HepG2 (cell line): ENCODE results near the gene DDI2. TPM values are rescaled to one million over a fixed set of nuclear protein-coding genes. Genes with fewer than 3 reads are reported as not detected.

Experiments
- ATAC-seq: fragments of 200-7000 bp; cut with Tn5 transposase; 3 replicates; pipeline ENCODE4 v1.9.1; 2020; ENCODE audit warnings: mild to moderate bottlenecking, moderate library complexity
- BruUV-seq: library from RNA; stranded (reverse); fragments of 400-500 nt; replicated peaks from 2 replicates; lab custom pipeline; 2021; lab: Mats Ljungman, UMichigan
- CTCF ChIA-PET: fragments of 300-600 bp; formaldehyde crosslinking; extraction: SDS; loops from one replicate; lab custom pipeline; 2021; ENCODE audit warnings: low total read pairs, inconsistent platforms, low intra/inter-chr PET ratio; lab: Yijun Ruan, JAX
- POLR2A ChIA-PET: fragments of 350-600 bp; sonication (Branson Sonifier 250); formaldehyde crosslinking; loops from one replicate; lab custom pipeline; 2020; ENCODE audit warnings: antibody characterized with exemption, inconsistent platforms; lab: Yijun Ruan, JAX
- DNase-seq: peaks from one replicate; pipeline ENCODE4 v3.0.0-alpha.2; 2015; ENCODE audit warnings: low spot score
- FAIRE-seq: peaks from 3 replicates; lab custom pipeline; 2011; peaks lifted over from hg19 to GRCh38; lab: Jason Lieb, UNC
- H2AFZ ChIP-seq: one replicate; pipeline ENCODE4 v1.6.1; 2011; ENCODE audit warnings: low read length, inconsistent platforms
- H3K27ac ChIP-seq: fragments of 300-600 bp; 3 replicates; pipeline ENCODE4 v1.8.0; 2011; ENCODE audit warnings: mixed run types, mild to moderate bottlenecking, mixed read lengths, low read length, inconsistent platforms; ENCODE audit not compliant: insufficient read depth; ENCODE audit errors: extremely low read length
- H3K27me3 ChIP-seq, 2 experiments: fragments of 200-600 bp in 1 of 2; 2 replicates in 1 of 2; 3 replicates in 1 of 2; pipeline versions ENCODE4 v1.6.0 to v1.8.0; 2011; ENCODE audit warnings: low read length in 2 of 2, mild to moderate bottlenecking in 2 of 2, moderate library complexity in 2 of 2, inconsistent platforms in 1 of 2; ENCODE audit not compliant: insufficient read depth in 2 of 2, control insufficient read depth in 1 of 2
- H3K36me3 ChIP-seq, 2 experiments: fragments of 200-600 bp in 1 of 2; replicated peaks in 1 of 2; 2 replicates in 1 of 2; 3 replicates in 1 of 2; pipeline versions ENCODE4 v1.5.1 to v1.8.0; 2011; ENCODE audit warnings: low read length in 2 of 2, inconsistent platforms in 1 of 2; ENCODE audit not compliant: insufficient read depth in 2 of 2, control insufficient read depth in 1 of 2
- H3K4me1 ChIP-seq: 2 replicates; pipeline ENCODE4 v1.5.1; 2012; ENCODE audit warnings: low read length, inconsistent platforms; ENCODE audit not compliant: insufficient read depth
- H3K4me2 ChIP-seq: 2 replicates; pipeline ENCODE4 v1.6.0; 2011; ENCODE audit warnings: low read depth, low read length, inconsistent platforms
- H3K4me3 ChIP-seq, 3 experiments: fragments of 200-600 bp in 1 of 3; sonication (generic), shearing (Covaris generic) in 1 of 3; replicated peaks in 1 of 3; 2 replicates each; pipeline ENCODE4 v1.5.1; 2011 to 2016; ENCODE audit warnings: low read length in 3 of 3, inconsistent platforms in 2 of 3, low read depth in 2 of 3, mild to moderate bottlenecking in 2 of 3, control low read depth in 1 of 3, mixed read lengths in 1 of 3; ENCODE audit not compliant: insufficient read depth in 1 of 3
- H3K79me2 ChIP-seq: one replicate; pipeline ENCODE4 v1.6.1; 2011; ENCODE audit warnings: low read length, inconsistent platforms; ENCODE audit not compliant: insufficient read depth
- H3K9ac ChIP-seq: 2 replicates; pipeline ENCODE4 v1.6.0; 2011; ENCODE audit warnings: mild to moderate bottlenecking, low read depth, low read length, inconsistent platforms; ENCODE audit not compliant: insufficient read depth
- H3K9me3 ChIP-seq: 2 replicates; pipeline ENCODE4 v1.5.1; 2012; ENCODE audit warnings: mild to moderate bottlenecking, low read length
- H4K20me1 ChIP-seq: 2 replicates; pipeline ENCODE4 v1.6.0; 2011; ENCODE audit warnings: inconsistent platforms, mild to moderate bottlenecking, low read length, moderate library complexity; ENCODE audit not compliant: insufficient read depth
- BCL6 ChIP-seq: IDR thresholded peaks from 2 replicates; pipeline ENCODE4 v1.6.1; 2016; ENCODE audit warnings: missing genetic modification reagents, missing compliant biosample characterization
- BRCA1 ChIP-seq: sonication (generic); formaldehyde crosslinking; IDR thresholded peaks from 2 replicates; pipeline ENCODE4 v1.4.0; 2020; ENCODE audit warnings: missing genetic modification reagents
- E2F5 ChIP-seq: sonication (generic); formaldehyde crosslinking; conservative IDR thresholded peaks from 2 replicates; pipeline ENCODE4 v1.4.0; 2020; ENCODE audit warnings: missing genetic modification reagents
- GPN1 ChIP-seq: sonication (generic); formaldehyde crosslinking; IDR thresholded peaks from 2 replicates; pipeline ENCODE4 v1.5.1; 2020; ENCODE audit warnings: missing genetic modification reagents, borderline replicate concordance
- HMG20B ChIP-seq: conservative IDR thresholded peaks from 2 replicates; pipeline ENCODE4 v1.6.1; 2016; ENCODE audit warnings: missing genetic modification reagents, missing compliant biosample characterization
- HNF4G ChIP-seq, 2 experiments: sonication (generic) in 1 of 2; formaldehyde crosslinking in 1 of 2; IDR thresholded peaks; 2 replicates each; pipeline versions ENCODE4 v1.4.0 to v1.6.1; 2011 to 2020; ENCODE audit warnings: borderline replicate concordance in 2 of 2, low read depth in 2 of 2, mild to moderate bottlenecking in 2 of 2, low read length in 1 of 2, missing genetic modification reagents in 1 of 2, moderate library complexity in 1 of 2
- KDM4B ChIP-seq: sonication (generic); formaldehyde crosslinking; IDR thresholded peaks from 2 replicates; pipeline ENCODE4 v1.4.0; 2020; ENCODE audit warnings: missing genetic modification reagents
- MAFF ChIP-seq: IDR thresholded peaks from 2 replicates; pipeline ENCODE4 v1.6.1; 2011; ENCODE audit warnings: low read depth, low read length, improper control_type of control experiment
- MEIS1 ChIP-seq: sonication (generic); formaldehyde crosslinking; IDR thresholded peaks from 2 replicates; pipeline ENCODE4 v1.9.0; 2021; ENCODE audit warnings: mild to moderate bottlenecking, missing genetic modification reagents, moderate library complexity, borderline replicate concordance
- NFIC ChIP-seq: IDR thresholded peaks from 2 replicates; pipeline ENCODE4 v1.6.1; 2012; ENCODE audit warnings: mild to moderate bottlenecking, low read length, inconsistent platforms
- PHF8 ChIP-seq: sonication (generic); formaldehyde crosslinking; IDR thresholded peaks from 2 replicates; pipeline ENCODE4 v1.5.0; 2020; ENCODE audit warnings: missing genetic modification reagents
- PITX1 ChIP-seq: sonication (generic); formaldehyde crosslinking; IDR thresholded peaks from 2 replicates; pipeline ENCODE4 v1.5.1; 2020; ENCODE audit warnings: mild to moderate bottlenecking, missing genetic modification reagents
- SOX5 ChIP-seq: IDR thresholded peaks from 2 replicates; pipeline ENCODE4 v1.6.1; 2016; ENCODE audit warnings: borderline replicate concordance
- SP2 ChIP-seq: sonication (generic); formaldehyde crosslinking; IDR thresholded peaks from 2 replicates; pipeline ENCODE4 v1.5.1; 2020; ENCODE audit warnings: mild to moderate bottlenecking, missing genetic modification reagents
- TBX3 ChIP-seq: fragments of 450-650 bp; IDR thresholded peaks from 2 replicates; pipeline ENCODE4 v1.6.1; 2017; ENCODE audit warnings: antibody characterized with exemption, mild to moderate bottlenecking, inconsistent platforms, borderline replicate concordance
- ZNF773 ChIP-seq: sonication (generic); formaldehyde crosslinking; IDR thresholded peaks from 2 replicates; pipeline ENCODE4 v1.4.0; 2020; ENCODE audit warnings: missing genetic modification reagents, borderline replicate concordance
- WGBS: methylation state at CpG from one replicate; pipeline ENCODE4 v1.1.6; 2017; ENCODE audit warnings: low lambda C conversion rate; 5-methylcytosine and 5-hydroxymethylcytosine counted together
- in situ Hi-C: cut with HindIII; loops from 2 replicates; pipeline ENCODE4 v1.10.0; 2017; ENCODE audit warnings: low pct_unique_long_range_greater_than_20kb; ENCODE audit not compliant: extremely low pct_ligation_motif_present
- intact Hi-C: fragments of 100-400 bp; cut with micrococcal nuclease; formaldehyde crosslinking; loops from one replicate; pipeline ENCODE4 v1.10.0; 2022; ENCODE audit not compliant: unreplicated experiment
- polyA plus RNA-seq, 8 experiments: library from polyadenylated mRNA; depleted of rRNA in 3 of 8; stranded (reverse) in 7 of 8; unstranded in 1 of 8; fragments of >200 nt; fragmentation: Illumina TruSeq in 4 of 8; extraction: Trizol in 4 of 8; gene quantifications; 2 replicates each; pipeline versions ENCODE4 v1.2.1 to v1.2.3, GENCODE V29; 2011 to 2016; ENCODE audit warnings: low read depth in 4 of 8, missing spikeins in 1 of 8, mixed read lengths in 1 of 8; ENCODE audit not compliant: insufficient read depth in 1 of 8
- total RNA-seq, 5 experiments: library from RNA; depleted of rRNA; stranded (reverse); fragments of >200 nt; fragmentation: Illumina TruSeq; extraction: Trizol; gene quantifications; 2 replicates each; pipeline ENCODE4 v1.2.3, GENCODE V29; 2016; ENCODE audit warnings: low read depth in 1 of 5
- TF ChIP-seq, protein P1 (sequence below): IDR thresholded peaks from 2 replicates; pipeline ENCODE4 v1.6.1; 2016; ENCODE audit warnings: mild to moderate bottlenecking
- TF ChIP-seq, protein P2 (sequence below): sonication (generic); formaldehyde crosslinking; IDR thresholded peaks from 2 replicates; pipeline ENCODE4 v1.4.0; 2020; ENCODE audit warnings: mild to moderate bottlenecking, missing genetic modification reagents

Gene DDI2
- total and polyA plus RNA-seq, 2 of the 13 experiments (the other 11 are each of a cell fraction or from before 2014, with no cell fraction given): 8.5 to 25.7 TPM

DNA sequence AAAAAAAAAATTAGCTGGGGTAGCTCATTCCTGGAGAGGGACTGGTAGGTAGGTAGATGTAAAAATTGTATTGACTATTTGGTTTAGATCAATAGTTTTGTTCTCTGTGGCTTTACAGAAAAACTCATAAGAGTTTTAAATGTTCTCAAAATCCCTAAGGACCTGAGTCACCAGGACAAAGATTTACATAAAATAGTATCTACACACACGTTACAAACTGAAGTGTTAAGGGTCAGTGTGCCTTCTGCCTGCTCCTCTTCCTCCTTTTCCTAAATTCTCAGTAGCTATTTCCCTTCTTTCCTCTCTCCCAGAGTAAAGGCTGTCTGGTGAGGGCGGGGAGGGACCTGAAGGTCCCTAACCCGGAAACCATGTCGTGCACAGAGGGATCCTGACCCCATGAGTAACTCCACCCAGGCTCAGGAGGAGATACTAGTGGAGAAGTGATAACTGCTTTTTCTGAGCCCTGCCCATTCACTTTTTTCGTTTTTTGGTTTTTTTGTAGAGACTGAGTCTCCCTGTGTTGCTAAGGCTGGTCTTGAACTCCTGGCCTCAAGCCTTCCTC lies 74.9 kb downstream of the DDI2 start:
- no peaks in the 10 kb centered on the region for H3K27me3 ChIP-seq
- ATAC-seq: no peak
- no peak overlapping the region for H3K4me2 ChIP-seq
- POLR2A ChIA-PET: no interaction called here
- no peak for TF ChIP-seq PHF8 (CRISPR knock-in tag)
- TF ChIP-seq PITX1 (CRISPR knock-in tag): no peak
- TF ChIP-seq MAFF: no peak
- TF ChIP-seq HNF4G (IDR thresholded peaks at IDR 0.05; ENCODE audit: borderline replicate concordance, low read depth, low read length): no peak
- no peak for TF ChIP-seq HNF4G (CRISPR knock-in tag; IDR thresholded peaks at IDR 0.05; ENCODE audit: borderline replicate concordance, low read depth)
- TF ChIP-seq, protein P1, sequence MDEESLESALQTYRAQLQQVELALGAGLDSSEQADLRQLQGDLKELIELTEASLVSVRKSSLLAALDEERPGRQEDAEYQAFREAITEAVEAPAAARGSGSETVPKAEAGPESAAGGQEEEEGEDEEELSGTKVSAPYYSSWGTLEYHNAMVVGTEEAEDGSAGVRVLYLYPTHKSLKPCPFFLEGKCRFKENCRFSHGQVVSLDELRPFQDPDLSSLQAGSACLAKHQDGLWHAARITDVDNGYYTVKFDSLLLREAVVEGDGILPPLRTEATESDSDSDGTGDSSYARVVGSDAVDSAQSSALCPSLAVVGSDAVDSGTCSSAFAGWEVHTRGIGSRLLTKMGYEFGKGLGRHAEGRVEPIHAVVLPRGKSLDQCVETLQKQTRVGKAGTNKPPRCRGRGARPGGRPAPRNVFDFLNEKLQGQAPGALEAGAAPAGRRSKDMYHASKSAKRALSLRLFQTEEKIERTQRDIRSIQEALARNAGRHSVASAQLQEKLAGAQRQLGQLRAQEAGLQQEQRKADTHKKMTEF (CRISPR knock-in tag): no peak
- no peak for TF ChIP-seq TBX3
- TF ChIP-seq, all 625 proteins: peak for 0
- no peak overlapping the region for H3K27ac ChIP-seq
- WGBS: 93% methylated on average over 5 of the region's 5 CpGs
- peaks cover 9% of the 10 kb centered on the region; the same call in 1 of the 2 replicates for H3K4me1 ChIP-seq
- FAIRE-seq (no peak), DNase-seq (no peak)
- in situ Hi-C loops (no loop called here), intact Hi-C loops (no loop called here)
- H3K4me3 ChIP-seq: no peak overlapping the region
- no TSS peak for BruUV-seq
- no peaks in the 10 kb centered on the region for H3K9me3 ChIP-seq
- H3K36me3 ChIP-seq: peaks cover 5 to 10% of the 10 kb centered on the region in 2 experiments; a peak in 4 of 5 replicates
- peaks cover 24% of the 10 kb centered on the region for H3K79me2 ChIP-seq
- H3K9ac ChIP-seq: no peak overlapping the region
- H2AFZ ChIP-seq: no peak overlapping the region
- no peaks in the 10 kb centered on the region for H4K20me1 ChIP-seq
- CTCF ChIA-PET: no interaction called here

- no peaks in the 10 kb centered on the region for H3K27me3 ChIP-seq
- no peak for DNase-seq
- H3K9ac ChIP-seq: no peak overlapping the region
- ChIA-PET CTCF (no interaction called here), POLR2A (no interaction called here)
- in situ Hi-C loops: no loop called here
- H3K36me3 ChIP-seq: peaks cover 5 to 10% of the 10 kb centered on the region in 2 experiments; a peak in 4 of 5 replicates
- H4K20me1 ChIP-seq: no peaks in the 10 kb centered on the region
- peaks cover 16% of the 10 kb centered on the region for H3K79me2 ChIP-seq
- H3K4me2 ChIP-seq: no peak overlapping the region
- BruUV-seq: no TSS peak
- H2AFZ ChIP-seq: no peak overlapping the region
- no peak for TF ChIP-seq SOX5 (CRISPR knock-in tag)
- TF ChIP-seq MEIS1 (CRISPR knock-in tag): no peak
- TF ChIP-seq E2F5 (CRISPR knock-in tag): no peak
- no peak for TF ChIP-seq ZNF773 (CRISPR knock-in tag)
- TF ChIP-seq BCL6: no peak
- no peak for TF ChIP-seq SP2 (CRISPR knock-in tag)
- TF ChIP-seq, protein P2, sequence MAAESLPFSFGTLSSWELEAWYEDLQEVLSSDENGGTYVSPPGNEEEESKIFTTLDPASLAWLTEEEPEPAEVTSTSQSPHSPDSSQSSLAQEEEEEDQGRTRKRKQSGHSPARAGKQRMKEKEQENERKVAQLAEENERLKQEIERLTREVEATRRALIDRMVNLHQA (CRISPR knock-in tag): no peak
- TF ChIP-seq GPN1 (CRISPR knock-in tag): no peak
- TF ChIP-seq NFIC: no peak
- TF ChIP-seq BRCA1 (CRISPR knock-in tag): no peak
- no peak for TF ChIP-seq KDM4B (CRISPR knock-in tag)
- no peak for TF ChIP-seq HMG20B (CRISPR knock-in tag)
- intact Hi-C loops: no loop called here
- 94% methylated on average over 5 of the region's 5 CpGs for WGBS
- H3K27ac ChIP-seq: no peak overlapping the region
- no peaks in the 10 kb centered on the region for H3K4me1 ChIP-seq
- H3K4me3 ChIP-seq: no peak overlapping the region
- H3K9me3 ChIP-seq: no peaks in the 10 kb centered on the region
- no peak for ATAC-seq
- FAIRE-seq: no peak
Observed at GRCh38 chr1:15693371-15693770, 76.1 kb downstream of the DDI2 start.
